ENCODE measurements around the gene SYPL1.

Gene SYPL1

GRCh38 chr7:106070201-106070551, 41.9 kb downstream of the SYPL1 start:
- DNase-seq (ENCODE audit: low read depth): no peak
- H3K4me3 ChIP-seq (ENCODE audit: low read depth, low read length): no peak overlapping the region

- no peak overlapping the region for H3K4me3 ChIP-seq (ENCODE audit: low read depth, low read length)
- no peak for DNase-seq (ENCODE audit: low read depth)
Observed at GRCh38 chr7:106069471-106070200, 42.5 kb downstream of the SYPL1 start.

GRCh38 chr7:106068986-106069385, 43.1 kb downstream of the SYPL1 start:
- no peak overlapping the region for H3K4me3 ChIP-seq (ENCODE audit: low read depth, low read length)
- no peak for DNase-seq (ENCODE audit: low read depth)

GRCh38 chr7:106068538-106068961, 43.6 kb downstream of the SYPL1 start:
- H3K4me3 ChIP-seq (ENCODE audit: low read depth, low read length): no peak overlapping the region
- no peak for DNase-seq (ENCODE audit: low read depth)

- DNase-seq (ENCODE audit: low read depth): no peak
Observed at GRCh38 chr7:106067678-106068077, 44.4 kb downstream of the SYPL1 start.

GRCh38 chr7:106065575-106066500, 46.3 kb downstream of the SYPL1 start:
- DNase-seq (ENCODE audit: low read depth): no peak
- H3K4me3 ChIP-seq (ENCODE audit: low read depth, low read length): peak overlapping the region; percentile 30

More at GRCh38 chr7:106067678-106068077, 44.4 kb downstream of the SYPL1 start:
- no peak overlapping the region for H3K4me3 ChIP-seq (ENCODE audit: low read depth, low read length)

GRCh38 chr7:106064771-106065574, 47.1 kb downstream of the SYPL1 start:
- DNase-seq (ENCODE audit: low read depth): peak; percentile 90
- H3K4me3 ChIP-seq (ENCODE audit: low read depth, low read length): peak overlapping the region; percentile 30

- no peak overlapping the region for H3K4me3 ChIP-seq (ENCODE audit: low read depth, low read length)
- DNase-seq (ENCODE audit: low read depth): no peak
Observed at GRCh38 chr7:106064316-106064715, 47.8 kb downstream of the SYPL1 start.

- DNase-seq (ENCODE audit: low read depth): no peak
- H3K4me3 ChIP-seq (ENCODE audit: low read depth, low read length): no peak overlapping the region
Observed at GRCh38 chr7:106063692-106064091, 48.4 kb downstream of the SYPL1 start.

GRCh38 chr7:106063024-106063423, 49.1 kb downstream of the SYPL1 start:
- no peak for DNase-seq (ENCODE audit: low read depth)
- H3K4me3 ChIP-seq (ENCODE audit: low read depth, low read length): no peak overlapping the region

- no peak for DNase-seq (ENCODE audit: low read depth)
- H3K4me3 ChIP-seq (ENCODE audit: low read depth, low read length): no peak overlapping the region
Observed at GRCh38 chr7:106062521-106062931, 49.6 kb downstream of the SYPL1 start.

- H3K4me3 ChIP-seq (ENCODE audit: low read depth, low read length): no peak overlapping the region
- no peak for DNase-seq (ENCODE audit: low read depth)
Observed at GRCh38 chr7:106062006-106062405, 50.1 kb downstream of the SYPL1 start.

- no peak overlapping the region for H3K4me3 ChIP-seq (ENCODE audit: low read depth, low read length)
- no peak for DNase-seq (ENCODE audit: low read depth)
Observed at GRCh38 chr7:106061301-106061979, 50.7 kb downstream of the SYPL1 start.

GRCh38 chr7:106060394-106060920, 51.7 kb downstream of the SYPL1 start:
- no peak overlapping the region for H3K4me3 ChIP-seq (ENCODE audit: low read depth, low read length)
- no peak for DNase-seq (ENCODE audit: low read depth)

GRCh38 chr7:106059556-106059955, 52.6 kb downstream of the SYPL1 start:
- DNase-seq (ENCODE audit: low read depth): no peak
- no peak overlapping the region for H3K4me3 ChIP-seq (ENCODE audit: low read depth, low read length)

- H3K4me3 ChIP-seq (ENCODE audit: low read depth, low read length): no peak overlapping the region
- DNase-seq (ENCODE audit: low read depth): no peak
Observed at GRCh38 chr7:106058928-106059324, 53.2 kb downstream of the SYPL1 start.

GRCh38 chr7:106057962-106058927, 53.9 kb downstream of the SYPL1 start:
- no peak overlapping the region for H3K4me3 ChIP-seq (ENCODE audit: low read depth, low read length)
- no peak for DNase-seq (ENCODE audit: low read depth)

Data from skeletal muscle cell (primary cell).